H1 (cell line): ENCODE results near the gene RFX1.
A peak's percentile ranks its signal among the peaks of the same experiment; 100 is the strongest.

ENCODE experiments used
- CTCF ChIP-seq, 3 experiments: IDR thresholded peaks; 1 replicate in 2 of 3; 2 replicates in 1 of 3; pipeline versions ENCODE4 v1.5.1 to v1.6.1; 2011; ENCODE audit warnings: low read length in 3 of 3, mild to moderate bottlenecking in 3 of 3, inconsistent platforms in 2 of 3, low read depth in 1 of 3, moderate library complexity in 1 of 3; ENCODE audit not compliant: insufficient read depth in 1 of 3; ENCODE audit errors: control extremely low read depth in 1 of 3
- POLR2AphosphoS5 ChIP-seq: IDR thresholded peaks from 2 replicates; pipeline ENCODE4 v1.6.1; 2011; ENCODE audit warnings: low read depth, low read length

- TF ChIP-seq CTCF (IDR thresholded peaks at IDR 0.05; ENCODE audit: control extremely low read depth in 1 of 3, insufficient read depth in 1 of 3, low read depth in 1 of 3, low read length in 3 of 3) (peak; percentile 44 to 68 (median 60)), POLR2AphosphoS5 (no peak; the same call in none of the 2 replicates)
Measured at GRCh38 chr19:13959962-13960862, 45.9 kb downstream of the RFX1 start.
